Body of pancreas (tissue), 4 donors: ENCODE results near the gene HRH1.

Experiments used
- CTCF ChIP-seq, 7 experiments: fragments of 450-650 bp in 4 of 7; fragments of 200-600 bp in 3 of 7; sonication (generic) in 3 of 7; IDR thresholded peaks; one replicate each; pipeline ENCODE4 v1.5.1; 2016 to 2019; ENCODE audit warnings: antibody characterized with exemption in 7 of 7
- POLR2A ChIP-seq, 3 donors: fragments of 450-650 bp; IDR thresholded peaks; one replicate each; pipeline ENCODE4 v1.6.1; 2016; ENCODE audit warnings: antibody characterized with exemption in 3 of 3, mild to moderate bottlenecking in 2 of 3

GRCh38 chr3:11185564-11186317 is 31.4 kb downstream of the HRH1 start:
- TF ChIP-seq CTCF (IDR thresholded peaks at IDR 0.05) (no peak), POLR2A (IDR thresholded peaks at IDR 0.05) (no peak)
